ENCODE results near the gene B4GALT1.

Gene B4GALT1

DNA sequence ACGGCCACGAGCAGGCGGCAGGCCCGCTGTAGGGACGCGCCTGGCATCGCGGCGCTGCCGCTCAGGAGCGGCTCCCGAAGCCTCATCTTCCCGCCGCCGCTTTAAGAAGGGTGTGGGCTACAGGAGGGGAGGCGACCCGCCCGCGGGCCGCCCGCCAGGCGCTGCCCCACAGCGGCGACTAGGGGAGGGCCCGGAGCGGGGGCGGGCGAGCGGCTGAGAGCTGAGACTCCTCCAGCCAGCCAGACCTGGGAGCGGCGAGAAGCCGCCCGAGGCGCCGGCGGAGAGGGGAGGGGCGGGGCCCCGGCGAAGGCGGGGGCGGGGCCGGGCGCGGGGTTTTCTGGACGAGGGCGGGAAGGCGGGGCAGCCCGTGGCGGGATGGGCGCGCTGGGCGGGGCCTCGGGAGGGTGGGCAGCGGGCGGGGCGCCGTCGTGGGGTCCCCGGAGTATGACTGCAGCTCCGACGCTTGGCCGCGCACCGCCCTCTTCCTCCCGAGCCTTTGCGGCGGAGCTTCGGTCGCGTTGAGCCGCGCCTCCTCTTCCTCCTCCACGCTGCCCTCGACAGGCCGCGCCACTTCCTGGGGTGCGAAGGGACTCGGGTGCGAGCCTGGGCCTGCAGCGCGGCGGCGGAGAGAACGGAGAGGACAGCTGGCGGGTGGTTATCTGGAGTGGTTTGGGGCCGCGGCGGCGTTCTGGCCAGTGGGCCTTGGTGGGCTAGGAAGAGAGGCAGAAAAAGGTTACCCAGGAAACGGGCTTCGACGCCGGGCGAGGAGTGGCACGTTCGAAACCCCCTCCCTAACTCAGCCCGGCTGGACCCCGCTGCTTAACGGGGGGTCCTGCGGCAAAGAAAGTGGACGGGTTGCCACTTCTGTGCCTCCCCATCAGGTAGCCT, at the start of gene B4GALT1:
Gene B4GALT1 (minus strand): TSS at position 253 of the 888 bp plus-strand sequence. CDS start 167 bp downstream, at position 86.
- peaks cover 19 to 37% (median 26%) of the 10 kb centered on the region in 11 experiments; a peak in 20 of 22 replicates for H4K20me1 ChIP-seq
- peak within 1 kb of the TSS; percentile 89 to 100 (median 93) for H3K27ac ChIP-seq
- peak within 1 kb of the TSS; percentile 83 to 99 (median 90) for H3K4me3 ChIP-seq
- no peaks in the 10 kb centered on the region for H3K36me3 ChIP-seq
- peak within 1 kb of the TSS; percentile 91 to 99 (median 95) for H3K9ac ChIP-seq
- peaks cover 44 to 63% (median 53%) of the 10 kb centered on the region in 10 experiments for H3K4me1 ChIP-seq
- H3K27me3 ChIP-seq = no peaks in the 10 kb centered on the region
- TF ChIP-seq Cebpa-rat (IDR thresholded peaks at IDR 0.05) = no peak
- H3K9me3 ChIP-seq (replicated peaks in 1 of 11) = no peaks in the 10 kb centered on the region
- H3K4me2 ChIP-seq = peak within 1 kb of the TSS; percentile 92 to 100 (median 96)

- Histone ChIP-seq H3K36me3 (no peaks in the 10 kb centered on the region), H3K9ac (no peak overlapping the region), H3K27me3 (no peaks in the 10 kb centered on the region), H3K4me3 (no peak overlapping the region), H3K27ac (no peak overlapping the region), H4K20me1 (no peaks in the 10 kb centered on the region), H3K4me2 (peak overlapping the region in 3 of 11 experiments; percentile 2 to 16 (median 8); a peak in 2 of 22 replicates), H3K9me3 (replicated peaks in 1 of 11) (peaks cover 0 to 4% (median 0%) of the 10 kb centered on the region in 11 experiments; a peak in 2 of 22 replicates), H3K4me1 (peaks cover 0 to 37% (median 19%) of the 10 kb centered on the region in 10 experiments; a peak in 11 of 20 replicates)
- TF ChIP-seq Cebpa-rat (IDR thresholded peaks at IDR 0.05) = no peak
Observed at GRCh38 chr9:33211695-33212393, 44.7 kb upstream of the B4GALT1 start.

DNA sequence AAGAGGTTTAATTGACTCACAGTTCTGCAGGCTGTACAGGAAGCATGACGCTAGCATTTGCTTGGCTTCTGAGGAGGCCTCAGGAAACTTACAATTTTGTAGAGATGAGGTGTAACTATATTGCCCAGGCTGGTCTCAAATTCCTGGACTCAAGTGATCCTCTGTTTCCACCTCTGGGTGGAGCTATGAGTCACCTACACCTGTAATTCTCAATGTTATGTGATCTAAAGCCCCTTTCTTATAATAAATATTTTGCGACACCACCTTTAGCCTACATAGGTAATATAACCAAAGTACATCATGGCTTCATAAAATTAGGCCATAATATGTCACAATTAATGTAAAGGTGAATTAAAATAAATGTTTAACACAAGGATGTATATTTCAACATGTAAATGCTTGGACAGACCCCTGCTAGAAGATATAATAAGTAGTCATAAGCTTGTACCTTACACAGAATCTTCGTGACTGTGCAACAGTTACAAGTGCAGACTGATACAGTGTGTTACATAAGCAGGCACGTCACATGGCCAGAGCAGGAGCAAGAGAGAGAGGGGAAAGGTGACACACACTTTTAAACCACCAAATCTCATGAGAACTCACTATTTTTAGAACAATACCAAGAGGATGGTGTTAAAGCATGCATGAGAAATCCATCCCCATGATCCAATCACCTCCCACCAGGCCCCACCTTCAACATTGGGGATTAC, 43.0 kb upstream of the B4GALT1 start:
- H3K36me3 ChIP-seq = no peaks in the 10 kb centered on the region

GRCh38 chr9:33209394-33209793, 42.3 kb upstream of the B4GALT1 start:
- no peaks in the 10 kb centered on the region for H3K27me3 ChIP-seq
- H3K27ac ChIP-seq = no peak overlapping the region
- H4K20me1 ChIP-seq = no peaks in the 10 kb centered on the region
- H3K4me1 ChIP-seq = peaks cover 0 to 16% (median 7%) of the 10 kb centered on the region in 10 experiments; a peak in 9 of 20 replicates
- peaks cover 0 to 4% (median 0%) of the 10 kb centered on the region in 11 experiments; a peak in 2 of 22 replicates for H3K9me3 ChIP-seq (replicated peaks in 1 of 11)
- no peak overlapping the region for H3K4me2 ChIP-seq
- no peak for TF ChIP-seq Cebpa-rat (IDR thresholded peaks at IDR 0.05)
- H3K9ac ChIP-seq = no peak overlapping the region
- no peaks in the 10 kb centered on the region for H3K36me3 ChIP-seq
- H3K4me3 ChIP-seq = no peak overlapping the region

More for the DNA sequence above, 43.0 kb upstream of the B4GALT1 start:
- 0 out of 22 replicates have a peak, but pooled peaks of 1 of the 11 experiments have one; percentile 22 for TF ChIP-seq Cebpa-rat (IDR thresholded peaks at IDR 0.05)
- H3K9ac ChIP-seq = no peak overlapping the region
- H4K20me1 ChIP-seq = no peaks in the 10 kb centered on the region
- H3K27me3 ChIP-seq = no peaks in the 10 kb centered on the region
- no peak overlapping the region for H3K27ac ChIP-seq
- peaks cover 0 to 4% (median 0%) of the 10 kb centered on the region in 11 experiments; a peak in 2 of 22 replicates for H3K9me3 ChIP-seq (replicated peaks in 1 of 11)
- H3K4me1 ChIP-seq = peaks cover 0 to 24% (median 12%) of the 10 kb centered on the region in 10 experiments; a peak in 11 of 20 replicates
- H3K4me2 ChIP-seq = peak overlapping the region in 4 of 11 experiments; percentile 5 to 28 (median 12); a peak in 2 of 22 replicates
- no peak overlapping the region for H3K4me3 ChIP-seq

GRCh38 chr9:33202552-33203201, 35.5 kb upstream of the B4GALT1 start:
- peak overlapping the region in 2 of 10 experiments; percentile 28 to 50; a peak in 5 of 20 replicates for H3K4me3 ChIP-seq
- peaks cover 21 to 49% (median 36%) of the 10 kb centered on the region in 10 experiments for H3K4me1 ChIP-seq
- peak overlapping the region; percentile 26 to 61 (median 45); a peak in 16 of 22 replicates for H3K27ac ChIP-seq
- H3K4me2 ChIP-seq = peak overlapping the region; percentile 69 to 97 (median 85)
- peak overlapping the region in 9 of 11 experiments; percentile 12 to 48 (median 33); a peak in 11 of 22 replicates for H3K9ac ChIP-seq
- H3K9me3 ChIP-seq (replicated peaks in 1 of 11) = peaks cover 0 to 11% (median 0%) of the 10 kb centered on the region in 11 experiments; a peak in 5 of 22 replicates
- H3K36me3 ChIP-seq = no peaks in the 10 kb centered on the region
- no peaks in the 10 kb centered on the region for H3K27me3 ChIP-seq
- no peaks in the 10 kb centered on the region for H4K20me1 ChIP-seq
- no peak for TF ChIP-seq Cebpa-rat (IDR thresholded peaks at IDR 0.05)

DNA sequence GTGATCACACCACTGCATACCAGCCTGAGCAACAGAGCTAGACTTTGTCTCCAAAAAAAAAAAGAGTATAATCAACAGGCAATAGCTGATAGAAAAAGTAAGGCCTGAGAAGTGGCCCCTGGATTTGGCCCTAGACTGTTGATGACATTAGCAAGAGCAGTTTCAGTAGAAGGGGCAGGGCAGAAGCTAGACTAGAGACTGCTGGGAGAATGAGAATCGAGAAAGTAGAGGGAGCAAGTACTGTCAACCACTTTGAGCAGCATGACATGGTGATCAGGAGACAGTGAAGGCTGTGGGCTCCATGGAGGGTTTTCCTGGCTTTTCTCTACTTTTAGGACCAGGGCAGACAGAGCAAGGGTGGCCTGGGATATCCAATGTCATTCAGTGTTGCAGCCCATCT, 34.9 kb upstream of the B4GALT1 start:
- no peaks in the 10 kb centered on the region for H4K20me1 ChIP-seq
- H3K36me3 ChIP-seq = no peaks in the 10 kb centered on the region
- H3K27ac ChIP-seq = peak overlapping the region in 3 of 11 experiments; percentile 9 to 52 (median 14); a peak in 6 of 22 replicates
- H3K9me3 ChIP-seq (replicated peaks in 1 of 11) = peaks cover 0 to 15% (median 4%) of the 10 kb centered on the region in 11 experiments; a peak in 6 of 22 replicates
- no peak for TF ChIP-seq Cebpa-rat (IDR thresholded peaks at IDR 0.05)
- H3K4me2 ChIP-seq = peak overlapping the region; percentile 69 to 97 (median 85)
- H3K4me3 ChIP-seq = no peak overlapping the region
- peaks cover 21 to 54% (median 39%) of the 10 kb centered on the region in 10 experiments for H3K4me1 ChIP-seq
- H3K9ac ChIP-seq = peak overlapping the region in 1 of 11 experiments; percentile 20; a peak in 2 of 22 replicates
- H3K27me3 ChIP-seq = no peaks in the 10 kb centered on the region

DNA sequence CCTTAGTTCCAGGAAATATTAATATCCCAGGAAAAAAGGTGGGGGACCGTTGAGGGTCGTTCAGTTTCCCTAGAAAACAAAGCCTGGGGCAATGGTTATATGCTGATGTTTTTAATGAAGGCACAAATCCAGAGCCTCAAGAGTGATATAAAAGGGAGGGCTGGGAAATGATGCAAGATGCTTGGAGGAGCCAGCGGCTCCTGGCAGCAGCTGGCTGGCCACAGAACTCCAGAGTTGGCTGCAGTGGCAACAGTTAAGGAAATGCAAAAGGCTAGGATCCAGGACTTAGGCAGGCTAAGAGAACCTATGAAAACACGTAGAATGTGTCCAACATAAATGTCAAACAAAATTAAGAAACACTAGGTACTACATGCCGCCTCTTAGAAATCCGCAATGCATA, 31.0 kb upstream of the B4GALT1 start:
- Histone ChIP-seq H3K9me3 (replicated peaks in 1 of 11) (peaks cover 0 to 27% (median 13%) of the 10 kb centered on the region in 11 experiments; a peak in 14 of 22 replicates), H3K4me1 (peaks cover 16 to 70% (median 39%) of the 10 kb centered on the region in 10 experiments), H3K27me3 (no peaks in the 10 kb centered on the region), H3K36me3 (no peaks in the 10 kb centered on the region), H3K4me3 (no peak overlapping the region), H3K27ac (no peak overlapping the region), H4K20me1 (no peaks in the 10 kb centered on the region), H3K9ac (no peak overlapping the region), H3K4me2 (peak overlapping the region in 5 of 11 experiments; percentile 11 to 58 (median 29); a peak in 8 of 22 replicates)
- no peak for TF ChIP-seq Cebpa-rat (IDR thresholded peaks at IDR 0.05)
